HepG2 (cell line): ENCODE results near the gene RAPGEF5. TPM values are rescaled to one million over a fixed set of nuclear protein-coding genes. Genes with fewer than 3 reads are reported as not detected.

Source experiments
- ATAC-seq: fragments of 200-7000 bp; cut with Tn5 transposase; 3 replicates; pipeline ENCODE4 v1.9.1; 2020; ENCODE audit warnings: mild to moderate bottlenecking, moderate library complexity
- BruUV-seq: library from RNA; stranded (reverse); fragments of 400-500 nt; replicated peaks from 2 replicates; lab custom pipeline; 2021; lab: Mats Ljungman, UMichigan
- CTCF ChIA-PET: fragments of 300-600 bp; formaldehyde crosslinking; extraction: SDS; loops from one replicate; lab custom pipeline; 2021; ENCODE audit warnings: low total read pairs, inconsistent platforms, low intra/inter-chr PET ratio; lab: Yijun Ruan, JAX
- POLR2A ChIA-PET: fragments of 350-600 bp; sonication (Branson Sonifier 250); formaldehyde crosslinking; loops from one replicate; lab custom pipeline; 2020; ENCODE audit warnings: antibody characterized with exemption, inconsistent platforms; lab: Yijun Ruan, JAX
- DNase-seq: peaks from one replicate; pipeline ENCODE4 v3.0.0-alpha.2; 2015; ENCODE audit warnings: low spot score
- FAIRE-seq: peaks from 3 replicates; lab custom pipeline; 2011; peaks lifted over from hg19 to GRCh38; lab: Jason Lieb, UNC
- H2AFZ ChIP-seq: one replicate; pipeline ENCODE4 v1.6.1; 2011; ENCODE audit warnings: low read length, inconsistent platforms
- H3K27ac ChIP-seq: fragments of 300-600 bp; 3 replicates; pipeline ENCODE4 v1.8.0; 2011; ENCODE audit warnings: mixed run types, mild to moderate bottlenecking, mixed read lengths, low read length, inconsistent platforms; ENCODE audit not compliant: insufficient read depth; ENCODE audit errors: extremely low read length
- H3K27me3 ChIP-seq, 2 experiments: fragments of 200-600 bp in 1 of 2; 2 replicates in 1 of 2; 3 replicates in 1 of 2; pipeline versions ENCODE4 v1.6.0 to v1.8.0; 2011; ENCODE audit warnings: low read length in 2 of 2, mild to moderate bottlenecking in 2 of 2, moderate library complexity in 2 of 2, inconsistent platforms in 1 of 2; ENCODE audit not compliant: insufficient read depth in 2 of 2, control insufficient read depth in 1 of 2
- H3K36me3 ChIP-seq, 2 experiments: fragments of 200-600 bp in 1 of 2; replicated peaks in 1 of 2; 2 replicates in 1 of 2; 3 replicates in 1 of 2; pipeline versions ENCODE4 v1.5.1 to v1.8.0; 2011; ENCODE audit warnings: low read length in 2 of 2, inconsistent platforms in 1 of 2; ENCODE audit not compliant: insufficient read depth in 2 of 2, control insufficient read depth in 1 of 2
- H3K4me1 ChIP-seq: 2 replicates; pipeline ENCODE4 v1.5.1; 2012; ENCODE audit warnings: low read length, inconsistent platforms; ENCODE audit not compliant: insufficient read depth
- H3K4me2 ChIP-seq: 2 replicates; pipeline ENCODE4 v1.6.0; 2011; ENCODE audit warnings: low read depth, low read length, inconsistent platforms
- H3K4me3 ChIP-seq, 3 experiments: fragments of 200-600 bp in 1 of 3; sonication (generic), shearing (Covaris generic) in 1 of 3; replicated peaks in 1 of 3; 2 replicates each; pipeline ENCODE4 v1.5.1; 2011 to 2016; ENCODE audit warnings: low read length in 3 of 3, inconsistent platforms in 2 of 3, low read depth in 2 of 3, mild to moderate bottlenecking in 2 of 3, control low read depth in 1 of 3, mixed read lengths in 1 of 3; ENCODE audit not compliant: insufficient read depth in 1 of 3
- H3K79me2 ChIP-seq: one replicate; pipeline ENCODE4 v1.6.1; 2011; ENCODE audit warnings: low read length, inconsistent platforms; ENCODE audit not compliant: insufficient read depth
- H3K9ac ChIP-seq: 2 replicates; pipeline ENCODE4 v1.6.0; 2011; ENCODE audit warnings: mild to moderate bottlenecking, low read depth, low read length, inconsistent platforms; ENCODE audit not compliant: insufficient read depth
- H3K9me3 ChIP-seq: 2 replicates; pipeline ENCODE4 v1.5.1; 2012; ENCODE audit warnings: mild to moderate bottlenecking, low read length
- H4K20me1 ChIP-seq: 2 replicates; pipeline ENCODE4 v1.6.0; 2011; ENCODE audit warnings: inconsistent platforms, mild to moderate bottlenecking, low read length, moderate library complexity; ENCODE audit not compliant: insufficient read depth
- CEBPB ChIP-seq: IDR thresholded peaks from 2 replicates; pipeline ENCODE4 v1.6.1; 2011; ENCODE audit warnings: low read depth, low read length, improper control_type of control experiment, borderline replicate concordance
- CEBPG ChIP-seq: IDR thresholded peaks from 2 replicates; pipeline ENCODE4 v1.6.1; 2016
- DRAP1 ChIP-seq: IDR thresholded peaks from 2 replicates; pipeline ENCODE4 v1.6.1; 2016; ENCODE audit warnings: missing genetic modification reagents, missing compliant biosample characterization
- ESRRA ChIP-seq: sonication (generic); formaldehyde crosslinking; IDR thresholded peaks from 2 replicates; pipeline ENCODE4 v1.5.1; 2020; ENCODE audit warnings: mild to moderate bottlenecking, low read depth, missing genetic modification reagents
- HOXA3 ChIP-seq: sonication (generic); formaldehyde crosslinking; IDR thresholded peaks from 2 replicates; pipeline ENCODE4 v1.5.0; 2020; ENCODE audit warnings: missing genetic modification reagents
- SAP130 ChIP-seq: IDR thresholded peaks from 2 replicates; pipeline ENCODE4 v1.6.1; 2016; ENCODE audit warnings: low read depth
- SKIL ChIP-seq: sonication (generic); formaldehyde crosslinking; IDR thresholded peaks from 2 replicates; pipeline ENCODE4 v1.8.0; 2022; ENCODE audit warnings: missing genetic modification reagents, mild to moderate bottlenecking, moderate library complexity, borderline replicate concordance
- SUZ12 ChIP-seq: fragments of 150-350 bp; IDR thresholded peaks from 2 replicates; pipeline ENCODE4 v1.6.1; 2014; ENCODE audit warnings: low read depth, low read length
- ZBTB21 ChIP-seq: sonication (generic); formaldehyde crosslinking; IDR thresholded peaks from 2 replicates; pipeline ENCODE4 v1.4.0; 2020; ENCODE audit warnings: missing genetic modification reagents
- ZEB1 ChIP-seq: IDR thresholded peaks from 2 replicates; pipeline ENCODE4 v1.6.1; 2012; ENCODE audit warnings: mild to moderate bottlenecking, low read depth, inconsistent platforms; ENCODE audit not compliant: insufficient replicate concordance
- ZNF382 ChIP-seq: sonication (generic); formaldehyde crosslinking; IDR thresholded peaks from 2 replicates; pipeline ENCODE4 v1.5.0; 2020; ENCODE audit warnings: missing genetic modification reagents, mild to moderate bottlenecking, borderline replicate concordance
- ZNF484 ChIP-seq: sonication (generic); formaldehyde crosslinking; IDR thresholded peaks from 2 replicates; pipeline ENCODE4 v1.5.1; 2020; ENCODE audit warnings: mild to moderate bottlenecking, low read depth, missing genetic modification reagents, borderline replicate concordance
- WGBS: methylation state at CpG from one replicate; pipeline ENCODE4 v1.1.6; 2017; ENCODE audit warnings: low lambda C conversion rate; 5-methylcytosine and 5-hydroxymethylcytosine counted together
- in situ Hi-C: cut with HindIII; loops from 2 replicates; pipeline ENCODE4 v1.10.0; 2017; ENCODE audit warnings: low pct_unique_long_range_greater_than_20kb; ENCODE audit not compliant: extremely low pct_ligation_motif_present
- intact Hi-C: fragments of 100-400 bp; cut with micrococcal nuclease; formaldehyde crosslinking; loops from one replicate; pipeline ENCODE4 v1.10.0; 2022; ENCODE audit not compliant: unreplicated experiment
- polyA plus RNA-seq, 8 experiments: library from polyadenylated mRNA; depleted of rRNA in 3 of 8; stranded (reverse) in 7 of 8; unstranded in 1 of 8; fragments of >200 nt; fragmentation: Illumina TruSeq in 4 of 8; extraction: Trizol in 4 of 8; gene quantifications; 2 replicates each; pipeline versions ENCODE4 v1.2.1 to v1.2.3, GENCODE V29; 2011 to 2016; ENCODE audit warnings: low read depth in 4 of 8, missing spikeins in 1 of 8, mixed read lengths in 1 of 8; ENCODE audit not compliant: insufficient read depth in 1 of 8
- total RNA-seq, 5 experiments: library from RNA; depleted of rRNA; stranded (reverse); fragments of >200 nt; fragmentation: Illumina TruSeq; extraction: Trizol; gene quantifications; 2 replicates each; pipeline ENCODE4 v1.2.3, GENCODE V29; 2016; ENCODE audit warnings: low read depth in 1 of 5
- TF ChIP-seq, protein P1 (sequence below): sonication (generic); formaldehyde crosslinking; IDR thresholded peaks from 2 replicates; pipeline ENCODE4 v1.8.1; 2023; ENCODE audit warnings: mild to moderate bottlenecking, missing genetic modification reagents, borderline replicate concordance

The RAPGEF5 gene
- total and polyA plus RNA-seq, 2 of the 13 experiments (the other 11 are each of a cell fraction or from before 2014, with no cell fraction given): 17.1 to 23.4 TPM

DNA sequence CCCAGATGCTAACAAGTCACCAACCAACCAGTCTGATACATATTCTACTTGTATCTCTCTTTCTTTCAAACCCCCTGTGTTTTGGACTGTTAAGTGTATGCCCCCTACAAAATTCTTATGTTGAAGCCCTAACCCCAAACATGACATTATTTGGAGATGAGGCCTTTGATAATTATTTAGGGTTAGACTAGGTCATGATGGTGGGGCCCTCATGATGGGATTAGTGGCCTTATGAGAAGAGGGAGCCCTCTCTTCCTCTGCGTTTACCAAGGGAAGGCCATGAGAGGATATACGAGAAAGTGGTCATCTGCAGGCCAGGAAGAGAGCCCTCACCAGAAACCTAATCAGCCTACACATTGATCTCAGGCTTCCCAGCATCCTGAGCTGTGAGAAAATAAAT is 2.5 kb downstream of the RAPGEF5 start (continued):
- TF ChIP-seq SKIL (CRISPR knock-in tag) (no peak), DRAP1 (no peak)

DNA sequence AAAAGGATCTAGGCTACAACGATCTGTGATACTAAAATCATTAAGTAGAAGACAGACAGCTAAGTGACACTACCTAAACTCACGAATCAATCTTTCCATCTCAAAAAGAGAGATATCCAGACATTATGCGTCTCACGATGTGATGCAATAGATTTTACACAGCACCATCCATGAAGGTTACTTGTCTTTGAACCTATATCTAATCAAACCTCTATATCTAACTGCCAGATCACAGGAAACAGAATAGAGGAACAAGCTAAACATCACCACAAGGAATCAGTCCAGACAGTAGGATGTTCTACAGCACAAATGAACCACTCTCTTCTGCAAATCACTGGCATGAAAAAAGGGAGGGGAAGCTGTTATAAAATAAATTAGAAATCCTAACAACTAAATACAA is 4.1 kb downstream of the RAPGEF5 start:
- intact Hi-C loops: no loop called here
- no TSS peak for BruUV-seq
- H3K9ac ChIP-seq: no peak overlapping the region
- WGBS: 94% methylated on average over 4 of the region's 4 CpGs
- CTCF ChIA-PET: no interaction called here
- H3K27ac ChIP-seq: no peak overlapping the region
- H2AFZ ChIP-seq: no peak overlapping the region
- TF ChIP-seq ZBTB21 (CRISPR knock-in tag) (no peak), CEBPB (peak; percentile 42; the same call in 1 of the 2 replicates), SUZ12 (no peak), CEBPG (CRISPR knock-in tag) (0 out of 2 replicates have a peak, but pooled peaks have one; percentile 32), ESRRA (CRISPR knock-in tag) (no peak), SAP130 (0 out of 2 replicates have a peak, but pooled peaks have one; percentile 30), ZEB1 (no peak), ZNF484 (CRISPR knock-in tag) (peak; percentile 91; the same call in 1 of the 2 replicates), ZNF382 (no peak), HOXA3 (CRISPR knock-in tag) (no peak)
- TF ChIP-seq, protein P1, sequence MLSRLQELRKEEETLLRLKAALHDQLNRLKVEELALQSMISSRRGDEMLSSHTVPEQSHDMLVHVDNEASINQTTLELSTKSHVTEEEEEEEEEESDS (CRISPR knock-in tag): no peak
- TF ChIP-seq, all 625 proteins: peak for 4
- Histone ChIP-seq H3K36me3 (peaks cover 0 to 4% of the 10 kb centered on the region in 2 experiments; a peak in 1 of 5 replicates), H3K27me3 (peaks cover 0 to 3% of the 10 kb centered on the region in 2 experiments; a peak in 1 of 5 replicates), H4K20me1 (peaks cover 17% of the 10 kb centered on the region; the same call in 1 of the 2 replicates), H3K4me2 (peak overlapping the region; percentile 71), H3K9me3 (no peaks in the 10 kb centered on the region), H3K4me3 (peak overlapping the region in 1 of 3 experiments; percentile 8; a peak in 1 of 6 replicates), H3K4me1 (peaks cover 85% of the 10 kb centered on the region), H3K79me2 (peaks cover 85% of the 10 kb centered on the region)
- POLR2A ChIA-PET: no interaction called here
- no peak for DNase-seq
- no peak for FAIRE-seq
- no peak for ATAC-seq
- in situ Hi-C loops: loop anchor here (5.0 kb wide), 1 partner anchor 89 kb away; no protein-coding TSS in a partner anchor
